PC-3 (cell line): ENCODE data around the gene MSH4. TPM values are rescaled to one million over a fixed set of nuclear protein-coding genes. Genes with fewer than 3 reads are reported as not detected.
"Not testable (repeated sequence)": the region's sequence is repeated elsewhere in the genome, so short reads cannot be mapped to it uniquely, and the experiment has no call there.

Source experiments
- ATAC-seq: fragments of 200-7000 bp; cut with Tn5 transposase; 2 replicates; pipeline ENCODE4 v1.9.1; 2020; ENCODE audit warnings: mild to moderate bottlenecking, moderate library complexity
- BruUV-seq: library from RNA; stranded (reverse); fragments of 400-500 nt; replicated peaks from 2 replicates; lab custom pipeline; 2021; lab: Mats Ljungman, UMichigan
- CTCF ChIA-PET: fragments of 300-600 bp; sonication (Branson Sonifier 250); formaldehyde crosslinking; loops from one replicate; lab custom pipeline; 2022; ENCODE audit warnings: antibody characterized with exemption; lab: Charles Lee
- POLR2A ChIA-PET: fragments of 300-600 bp; sonication (Branson Sonifier 250); formaldehyde crosslinking; loops from one replicate; lab custom pipeline; 2022; ENCODE audit warnings: antibody characterized with exemption; ENCODE audit not compliant: unreplicated experiment; lab: Charles Lee
- DNase-seq: peaks from one replicate; pipeline ENCODE4 v3.0.0-alpha.2; 2015
- H2AFZ ChIP-seq: fragments of 300-600 bp; sonication (generic); 2 replicates; pipeline ENCODE4 v1.6.0; 2016; ENCODE audit warnings: antibody characterized with exemption, low read length
- H3F3A ChIP-seq: fragments of 300-600 bp; sonication (generic); one replicate; pipeline ENCODE4 v1.6.0; 2017; ENCODE audit warnings: antibody characterized with exemption, low read length, control low read depth, mild to moderate bottlenecking; ENCODE audit not compliant: unreplicated experiment
- H3K27ac ChIP-seq: fragments of 300-600 bp; sonication (generic); 2 replicates; pipeline ENCODE4 v1.5.1; 2016; ENCODE audit warnings: mild to moderate bottlenecking, low read length
- H3K27me3 ChIP-seq: fragments of 300-600 bp; sonication (generic); 2 replicates; pipeline ENCODE4 v1.6.1; 2016; ENCODE audit warnings: low read length, mixed read lengths
- H3K36me3 ChIP-seq: fragments of 300-600 bp; sonication (generic); 2 replicates; pipeline ENCODE4 v1.6.1; 2016; ENCODE audit warnings: low read depth, mixed run types, low read length, mixed read lengths
- H3K4me1 ChIP-seq: fragments of 300-600 bp; sonication (generic); 2 replicates; pipeline ENCODE4 v1.5.1; 2016; ENCODE audit warnings: low read length; ENCODE audit not compliant: insufficient read depth
- H3K4me2 ChIP-seq: fragments of 300-600 bp; sonication (generic); 2 replicates; pipeline ENCODE4 v1.6.0; 2016; ENCODE audit warnings: low read length
- H3K4me3 ChIP-seq: fragments of 300-600 bp; sonication (generic); 2 replicates; pipeline ENCODE4 v1.5.1; 2016; ENCODE audit warnings: mild to moderate bottlenecking, low read length, mixed read lengths
- H3K79me2 ChIP-seq: fragments of 300-600 bp; sonication (generic); 2 replicates; pipeline ENCODE4 v1.6.1; 2017; ENCODE audit warnings: low read length, mixed read lengths
- H3K9ac ChIP-seq: fragments of 300-600 bp; sonication (generic); 2 replicates; pipeline ENCODE4 v1.6.0; 2016; ENCODE audit warnings: mild to moderate bottlenecking, low read length
- H3K9me2 ChIP-seq: fragments of 300-600 bp; sonication (generic); replicated peaks from 2 replicates; pipeline ENCODE4 v1.6.1; 2016; ENCODE audit warnings: mixed run types, low read length, mixed read lengths
- H3K9me3 ChIP-seq: fragments of 300-600 bp; sonication (generic); 2 replicates; pipeline ENCODE4 v1.6.1; 2016; ENCODE audit warnings: low read length, mixed read lengths
- H4K20me1 ChIP-seq: fragments of 300-600 bp; sonication (generic); 2 replicates; pipeline ENCODE4 v1.6.1; 2016; ENCODE audit warnings: low read length, mixed read lengths
- EZH2 ChIP-seq: fragments of 300-600 bp; sonication (generic); IDR thresholded peaks from one replicate; pipeline ENCODE4 v1.6.1; 2017; ENCODE audit warnings: antibody characterized with exemption, mild to moderate bottlenecking, low read length; ENCODE audit not compliant: unreplicated experiment
- EZH2phosphoT487 ChIP-seq: fragments of 300-600 bp; sonication (generic); IDR thresholded peaks from 2 replicates; pipeline ENCODE4 v1.6.1; 2018; ENCODE audit warnings: mild to moderate bottlenecking, antibody characterized with exemption, low read length, borderline replicate concordance
- intact Hi-C: fragments of 100-400 bp; cut with micrococcal nuclease; formaldehyde crosslinking; loops from 2 replicates; pipeline ENCODE4 v1.9.0; 2023
- total RNA-seq: library from RNA; depleted of rRNA; stranded (reverse); fragments of >200 nt; gene quantifications from 2 replicates; pipeline ENCODE4 v1.2.3, GENCODE V29; 2014
- TF ChIP-seq, protein P1 (sequence below): fragments of 300-600 bp; sonication (generic); conservative IDR thresholded peaks from 2 replicates; pipeline ENCODE4 v1.5.1; 2017; ENCODE audit warnings: antibody characterized with exemption, low read depth, mild to moderate bottlenecking, low read length

Gene MSH4
- total RNA-seq, 1 experiment from 2014 or later = not detected

DNA sequence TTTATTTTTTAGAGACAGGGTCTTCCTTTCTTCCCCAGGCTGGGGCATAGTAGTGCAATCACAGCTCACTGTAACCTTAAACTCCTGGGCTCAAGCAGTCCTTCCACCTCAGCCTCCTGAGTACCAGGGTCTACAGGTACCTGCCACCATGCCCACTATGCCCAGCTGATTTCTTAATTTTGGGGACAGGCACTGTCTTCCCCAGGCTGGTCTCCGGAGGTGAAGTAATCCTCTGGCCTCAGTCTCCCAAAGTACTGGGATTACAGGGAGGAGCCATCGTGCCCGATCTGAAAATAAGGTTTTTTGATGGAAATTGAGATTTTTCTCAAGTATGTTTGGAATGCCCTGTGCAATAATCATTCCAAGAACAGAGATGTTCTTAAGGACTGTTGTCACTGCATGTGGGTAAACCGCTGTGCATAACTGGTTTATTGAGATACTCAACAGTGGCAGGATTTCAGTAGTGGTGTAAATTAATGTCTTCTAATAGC lies 934 bp upstream of the MSH4 start:
- Histone ChIP-seq H3K4me1 (peaks cover 11% of the 10 kb centered on the region), H3K79me2 (peaks cover 20% of the 10 kb centered on the region), H3K36me3 (peaks cover 48% of the 10 kb centered on the region), H4K20me1 (peaks cover 38% of the 10 kb centered on the region), H3K9me2 (no peaks in the 10 kb centered on the region), H3K4me2 (no peak overlapping the region), H3K9ac (no peak overlapping the region), H3K27ac (no peak overlapping the region), H2AFZ (no peak overlapping the region), H3K4me3 (no peak overlapping the region), H3F3A (peaks cover 18% of the 10 kb centered on the region), H3K27me3 (no peaks in the 10 kb centered on the region), H3K9me3 (no peaks in the 10 kb centered on the region)
- intact Hi-C loops = no loop called here
- ATAC-seq (no peak), DNase-seq (no peak)
- CTCF ChIA-PET = no interaction called here
- BruUV-seq = no TSS peak
- no peak for TF ChIP-seq EZH2
- TF ChIP-seq EZH2phosphoT487 = no peak
- POLR2A ChIA-PET = no interaction called here

DNA sequence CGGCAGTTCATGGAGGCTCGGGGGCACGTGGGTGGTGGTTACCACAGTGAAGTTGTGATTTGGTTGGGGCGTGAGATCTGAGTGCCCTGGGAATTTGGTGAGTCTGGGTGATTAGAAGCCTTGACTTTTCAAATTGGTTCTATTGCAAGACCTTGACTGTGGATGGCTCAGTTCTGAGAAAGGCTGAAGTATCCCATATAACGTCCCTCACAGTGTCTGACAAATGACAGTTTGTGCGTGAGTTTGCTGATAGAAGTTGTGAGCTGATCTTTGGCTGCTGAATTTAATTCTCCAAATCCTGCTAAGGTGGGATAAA lies 549 bp downstream of the MSH4 start:
- H3K36me3 ChIP-seq = peaks cover 35% of the 10 kb centered on the region
- H2AFZ ChIP-seq = no peak overlapping the region
- no peak for TF ChIP-seq EZH2phosphoT487
- TF ChIP-seq EZH2 = no peak
- TF ChIP-seq, protein P1, sequence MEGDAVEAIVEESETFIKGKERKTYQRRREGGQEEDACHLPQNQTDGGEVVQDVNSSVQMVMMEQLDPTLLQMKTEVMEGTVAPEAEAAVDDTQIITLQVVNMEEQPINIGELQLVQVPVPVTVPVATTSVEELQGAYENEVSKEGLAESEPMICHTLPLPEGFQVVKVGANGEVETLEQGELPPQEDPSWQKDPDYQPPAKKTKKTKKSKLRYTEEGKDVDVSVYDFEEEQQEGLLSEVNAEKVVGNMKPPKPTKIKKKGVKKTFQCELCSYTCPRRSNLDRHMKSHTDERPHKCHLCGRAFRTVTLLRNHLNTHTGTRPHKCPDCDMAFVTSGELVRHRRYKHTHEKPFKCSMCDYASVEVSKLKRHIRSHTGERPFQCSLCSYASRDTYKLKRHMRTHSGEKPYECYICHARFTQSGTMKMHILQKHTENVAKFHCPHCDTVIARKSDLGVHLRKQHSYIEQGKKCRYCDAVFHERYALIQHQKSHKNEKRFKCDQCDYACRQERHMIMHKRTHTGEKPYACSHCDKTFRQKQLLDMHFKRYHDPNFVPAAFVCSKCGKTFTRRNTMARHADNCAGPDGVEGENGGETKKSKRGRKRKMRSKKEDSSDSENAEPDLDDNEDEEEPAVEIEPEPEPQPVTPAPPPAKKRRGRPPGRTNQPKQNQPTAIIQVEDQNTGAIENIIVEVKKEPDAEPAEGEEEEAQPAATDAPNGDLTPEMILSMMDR = no peak
- no peak overlapping the region for H3K4me3 ChIP-seq
- POLR2A ChIA-PET = no interaction called here
- H3F3A ChIP-seq = peaks cover 13% of the 10 kb centered on the region
- CTCF ChIA-PET = no interaction called here
- H3K4me1 ChIP-seq = no peaks in the 10 kb centered on the region
- no peak overlapping the region for H3K9ac ChIP-seq
- H4K20me1 ChIP-seq = peaks cover 24% of the 10 kb centered on the region
- H3K9me3 ChIP-seq = no peaks in the 10 kb centered on the region
- no peak overlapping the region for H3K4me2 ChIP-seq
- peaks cover 6% of the 10 kb centered on the region for H3K79me2 ChIP-seq
- no peak overlapping the region for H3K27ac ChIP-seq
- ATAC-seq = no peak; the same call in 1 of the 2 replicates
- intact Hi-C loops = no loop called here
- no peaks in the 10 kb centered on the region for H3K9me2 ChIP-seq
- no TSS peak for BruUV-seq
- DNase-seq = no peak
- no peaks in the 10 kb centered on the region for H3K27me3 ChIP-seq

DNA sequence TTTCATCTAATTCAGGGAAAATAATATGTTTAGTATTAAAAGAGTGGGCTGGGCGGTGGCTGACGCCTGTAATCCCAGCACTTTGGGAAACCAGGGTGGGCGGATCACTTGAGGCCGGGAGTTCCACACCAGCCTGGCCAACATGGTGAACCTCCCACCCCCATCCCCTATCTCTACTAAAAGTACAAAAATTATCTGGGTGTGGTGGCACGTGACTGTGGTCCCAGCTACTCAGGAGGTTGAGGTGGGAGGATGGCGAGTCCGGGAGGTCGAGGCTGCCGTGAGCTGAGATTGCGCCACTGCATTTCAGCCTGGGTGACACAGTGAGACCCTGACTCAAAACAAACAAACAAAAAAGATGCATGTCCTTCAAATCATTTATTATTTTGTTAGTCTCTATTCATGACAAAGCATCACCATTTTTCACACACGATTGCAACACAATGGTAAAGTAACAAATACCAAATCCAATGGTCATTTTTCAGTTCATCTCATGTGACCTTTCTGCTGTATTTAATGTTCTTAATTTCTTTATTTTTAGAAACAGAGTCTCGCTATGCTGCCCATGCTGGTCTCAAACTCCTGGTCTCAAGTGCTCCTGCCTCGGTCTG lies 1.0 kb downstream of the MSH4 start:
- POLR2A ChIA-PET = no interaction called here
- Histone ChIP-seq H3K9ac (no peak overlapping the region), H3K27me3 (no peaks in the 10 kb centered on the region), H3K4me2 (no peak overlapping the region), H3K79me2 (0 out of 2 replicates have a peak, but pooled peaks cover under 1% of the 10 kb centered on the region), H3K9me3 (no peaks in the 10 kb centered on the region), H3F3A (peaks cover 10% of the 10 kb centered on the region), H3K27ac (no peak overlapping the region), H3K4me3 (no peak overlapping the region), H3K9me2 (no peaks in the 10 kb centered on the region), H3K4me1 (no peaks in the 10 kb centered on the region), H4K20me1 (peaks cover 20% of the 10 kb centered on the region), H2AFZ (no peak overlapping the region), H3K36me3 (peaks cover 31% of the 10 kb centered on the region)
- intact Hi-C loops = no loop called here
- CTCF ChIA-PET = no interaction called here
- TF ChIP-seq, protein P1 = no peak
- no peak for TF ChIP-seq EZH2phosphoT487
- no TSS peak for BruUV-seq
- DNase-seq (no peak), ATAC-seq (no peak)

DNA sequence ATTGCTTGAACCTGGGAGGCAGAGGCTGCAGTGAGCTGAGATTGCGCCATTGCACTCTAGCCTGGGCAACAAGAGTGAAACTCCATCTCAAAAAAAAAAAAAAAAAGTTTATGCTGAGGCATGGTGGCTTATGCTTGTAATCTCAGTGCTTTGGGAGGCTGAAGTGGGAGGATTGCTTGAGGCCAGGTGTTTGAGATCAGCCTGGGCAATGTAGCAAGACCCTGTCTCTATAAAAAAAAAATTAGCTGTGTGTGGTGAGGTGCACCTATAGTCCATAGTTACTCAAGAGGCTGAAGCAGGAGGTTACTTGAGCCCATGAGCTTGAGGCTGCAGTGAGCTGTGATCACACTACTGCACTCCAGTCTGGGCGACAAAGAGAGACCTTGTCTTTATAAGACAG lies 4.8 kb downstream of the MSH4 start:
- H3K9me3 ChIP-seq, DNase-seq, ATAC-seq, H3K79me2 ChIP-seq, H3K27ac ChIP-seq, H4K20me1 ChIP-seq, CTCF ChIA-PET, H3K4me3 ChIP-seq, BruUV-seq, H3K27me3 ChIP-seq, POLR2A ChIA-PET, intact Hi-C loops, H3K9ac ChIP-seq, H3F3A ChIP-seq, H2AFZ ChIP-seq, H3K36me3 ChIP-seq, H3K4me1 ChIP-seq, H3K9me2 ChIP-seq, H3K4me2 ChIP-seq: not testable (repeated sequence)
